HG02840 (cell line): ENCODE measurements around the gene PHETA1.
"Not testable (repeated sequence)": the region's sequence is repeated elsewhere in the genome, so short reads cannot be mapped to it uniquely, and the experiment has no call there.

Experiments
- ATAC-seq: cut with Tn5 transposase; IDR thresholded peaks from one replicate; pipeline ENCODE4 v1.9.1; 2021; ENCODE audit warnings: mild to moderate bottlenecking, moderate library complexity, moderate number of reproducible peaks; ENCODE audit not compliant: unreplicated experiment, low FRiP score

The PHETA1 gene

GRCh38 chr12:111377440-111377839 lies 8.5 kb upstream of the PHETA1 start:
- ATAC-seq: no peak

DNA sequence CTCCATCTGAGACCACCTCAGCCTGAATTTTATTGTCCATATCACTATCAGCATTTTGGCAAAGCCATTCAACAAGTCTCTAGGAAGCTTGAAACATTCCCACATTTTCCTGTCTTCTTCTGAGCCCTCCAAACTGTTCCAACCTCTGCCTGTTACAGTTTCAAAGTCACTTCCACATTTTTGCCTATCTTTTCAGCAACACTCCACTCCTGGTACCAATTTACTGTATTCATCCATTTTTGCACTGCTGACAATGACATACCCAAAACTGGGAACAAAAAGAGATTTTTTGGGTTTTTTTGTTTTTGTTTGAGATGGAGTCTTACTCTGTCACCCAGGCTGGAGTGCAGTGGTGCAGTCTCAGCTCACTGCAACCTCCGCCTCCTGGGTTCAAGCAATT lies 4.3 kb upstream of the PHETA1 start:
- ATAC-seq: not testable (repeated sequence)

- no peak for ATAC-seq
Observed at GRCh38 chr12:111369496-111370220, 763 bp upstream of the PHETA1 start.

DNA sequence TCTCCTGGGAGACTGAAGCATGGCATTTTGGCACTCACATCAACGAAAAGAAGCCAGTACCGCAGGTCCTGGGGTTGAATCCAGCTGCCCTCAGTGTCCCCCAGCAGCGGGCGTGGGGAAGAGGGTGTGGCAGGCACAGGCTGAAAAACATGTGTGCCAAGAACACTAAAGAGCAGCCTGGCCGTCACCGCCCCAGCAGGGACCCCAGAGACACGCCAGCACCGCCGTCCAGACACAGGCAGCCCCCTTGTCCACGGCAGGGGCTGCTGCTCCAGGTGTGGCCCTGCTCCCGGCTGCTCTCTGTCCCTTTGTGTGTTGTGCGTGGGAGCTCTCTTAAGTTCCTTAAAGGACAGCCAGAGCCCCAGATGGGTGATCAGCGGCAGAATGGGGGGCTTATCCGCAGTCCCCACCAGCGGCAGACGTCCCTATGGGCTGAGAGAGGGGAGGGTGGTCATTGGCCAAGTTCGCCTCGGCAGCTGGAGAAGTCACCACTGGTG lies 556 bp downstream of the PHETA1 start:
- no peak for ATAC-seq

DNA sequence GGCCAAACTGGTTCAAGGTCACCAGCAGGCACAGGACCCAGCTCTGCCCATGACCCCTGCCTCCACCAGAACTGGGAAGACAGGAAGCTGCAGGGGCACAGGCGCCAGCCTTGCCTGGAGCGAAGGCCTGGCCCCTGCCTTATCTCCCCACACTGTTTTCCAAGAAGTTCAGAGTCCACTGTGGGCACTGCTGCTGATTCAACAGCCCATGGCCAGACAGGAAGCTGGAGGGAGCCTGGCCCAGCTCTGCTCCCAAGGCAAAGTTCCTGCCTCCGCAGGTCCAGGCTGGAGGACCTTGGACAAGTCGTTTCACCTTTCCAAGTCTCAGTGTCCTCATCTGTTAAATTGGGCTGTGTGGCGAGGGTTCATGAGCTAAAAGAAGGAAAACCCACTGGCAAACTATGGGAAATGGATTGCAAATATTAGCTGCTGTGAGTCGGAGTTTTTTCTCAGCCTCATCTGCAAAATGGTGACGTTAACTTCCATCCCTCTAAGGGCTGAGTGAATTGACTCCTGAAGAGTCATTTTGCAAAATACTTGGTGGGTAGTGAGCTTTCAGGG lies 1.2 kb downstream of the PHETA1 start:
- ATAC-seq: no peak

DNA sequence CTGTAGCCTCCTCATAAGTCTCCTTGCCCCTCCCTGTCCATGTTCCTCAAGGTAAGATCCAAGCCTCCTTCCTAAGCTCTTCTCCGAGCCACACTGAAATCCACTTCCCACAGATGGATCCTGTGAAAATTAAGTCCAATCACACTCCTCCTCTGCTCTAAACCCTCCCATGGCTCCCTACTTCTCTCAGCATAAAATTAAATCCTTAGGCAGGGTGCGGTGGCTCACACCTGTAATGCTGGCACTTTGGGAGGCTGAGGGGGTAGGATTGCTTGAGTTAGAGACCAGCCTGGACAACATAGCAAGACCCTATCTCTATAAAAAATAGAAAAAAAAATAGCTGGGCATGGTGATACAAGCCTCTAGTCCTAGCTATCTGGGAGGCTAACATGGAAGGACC lies 2.3 kb downstream of the PHETA1 start:
- no peak for ATAC-seq

GRCh38 chr12:111366075-111366474 lies 2.8 kb downstream of the PHETA1 start:
- ATAC-seq: no peak

DNA sequence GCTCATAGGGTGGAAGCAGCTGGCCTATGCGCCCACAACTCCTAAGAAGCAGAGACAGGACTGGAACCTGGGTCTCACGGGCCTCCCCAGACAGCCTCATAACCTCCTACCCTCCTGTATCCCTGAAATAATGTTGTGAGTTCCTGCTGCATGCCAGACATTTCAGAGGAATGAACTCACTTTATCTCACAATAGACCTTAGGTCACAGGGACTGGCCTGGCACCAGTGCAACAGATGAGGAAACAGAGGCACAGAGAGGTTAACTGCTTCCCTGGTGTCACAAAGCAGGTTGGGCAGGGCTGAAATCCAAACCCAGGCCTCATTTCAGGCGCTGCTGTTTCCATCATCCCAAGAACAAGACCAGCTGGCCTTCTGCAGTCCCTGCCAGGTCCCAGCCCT lies 5.3 kb downstream of the PHETA1 start:
- ATAC-seq: no peak

GRCh38 chr12:111362687-111363475 lies 6.0 kb downstream of the PHETA1 start:
- no peak for ATAC-seq

- ATAC-seq: no peak
Observed at GRCh38 chr12:111361717-111362576, 6.9 kb downstream of the PHETA1 start.

GRCh38 chr12:111361073-111361716 lies 7.7 kb downstream of the PHETA1 start:
- ATAC-seq: no peak

DNA sequence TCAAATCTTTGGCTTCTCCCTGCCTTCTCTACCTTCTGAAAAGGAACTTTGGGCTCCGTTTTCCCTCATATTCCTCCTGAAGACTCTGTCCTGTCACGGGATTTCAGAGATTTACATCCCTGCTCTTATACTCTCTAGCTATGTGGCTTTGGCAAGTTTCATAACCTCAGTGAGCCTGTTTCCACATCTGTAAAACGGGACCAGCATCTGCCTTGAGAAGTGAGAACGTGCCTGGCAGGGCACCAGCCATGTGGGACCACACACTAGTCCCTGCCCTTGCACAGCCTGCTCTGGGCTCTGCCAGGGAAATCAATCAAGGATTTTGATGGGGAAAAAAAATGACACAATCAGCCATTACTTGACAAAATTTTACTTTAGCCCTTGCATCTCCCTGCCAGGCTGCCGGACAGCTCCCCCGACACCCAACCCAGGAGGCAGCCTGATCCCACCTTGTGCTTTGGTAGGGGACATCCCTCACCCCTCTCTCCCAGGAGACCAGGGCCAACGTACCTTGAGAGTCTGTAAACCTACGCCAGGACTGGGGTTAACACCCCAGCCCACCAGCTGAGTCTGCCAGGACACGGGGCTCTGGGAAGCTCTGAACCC lies 8.5 kb downstream of the PHETA1 start:
- no peak for ATAC-seq

GRCh38 chr12:111359914-111360276 lies 9.0 kb downstream of the PHETA1 start:
- no peak for ATAC-seq

GRCh38 chr12:111359231-111359913 lies 9.5 kb downstream of the PHETA1 start:
- no peak for ATAC-seq

DNA sequence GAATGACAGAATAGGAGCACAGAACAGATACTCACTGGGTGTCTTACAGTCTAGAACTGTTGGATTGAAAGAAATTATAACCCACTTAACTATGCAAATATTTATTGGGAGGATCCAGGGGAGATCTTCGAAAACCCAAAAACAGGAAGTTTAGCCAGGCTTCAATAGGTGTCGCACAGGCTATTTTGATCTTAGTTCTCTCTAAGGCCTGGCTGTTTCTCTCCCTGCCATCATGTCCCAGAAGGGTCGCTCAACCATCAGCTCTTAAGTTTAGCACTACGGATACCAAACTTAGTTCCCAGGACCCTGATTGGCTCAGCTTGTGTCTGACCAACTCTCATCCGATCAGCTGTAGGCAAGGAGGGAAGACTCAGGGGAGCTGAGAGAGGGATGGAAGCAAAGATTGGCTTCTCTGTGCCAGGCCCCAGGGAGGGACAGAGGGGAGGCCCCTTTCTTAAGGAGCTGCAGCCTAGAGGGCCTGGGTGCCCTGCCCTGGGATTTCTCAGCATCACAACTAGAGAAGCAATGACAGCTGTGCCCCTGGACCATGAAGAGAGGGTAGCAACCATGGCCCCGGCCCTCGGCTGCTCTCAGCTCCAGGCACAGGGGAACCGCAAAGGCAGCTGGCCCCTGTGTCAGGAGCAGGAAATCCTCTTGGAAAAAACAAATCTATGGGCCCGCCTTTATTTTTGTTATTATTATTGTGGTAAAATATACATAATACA lies 13.5 kb downstream of the PHETA1 start:
- no peak for ATAC-seq

DNA sequence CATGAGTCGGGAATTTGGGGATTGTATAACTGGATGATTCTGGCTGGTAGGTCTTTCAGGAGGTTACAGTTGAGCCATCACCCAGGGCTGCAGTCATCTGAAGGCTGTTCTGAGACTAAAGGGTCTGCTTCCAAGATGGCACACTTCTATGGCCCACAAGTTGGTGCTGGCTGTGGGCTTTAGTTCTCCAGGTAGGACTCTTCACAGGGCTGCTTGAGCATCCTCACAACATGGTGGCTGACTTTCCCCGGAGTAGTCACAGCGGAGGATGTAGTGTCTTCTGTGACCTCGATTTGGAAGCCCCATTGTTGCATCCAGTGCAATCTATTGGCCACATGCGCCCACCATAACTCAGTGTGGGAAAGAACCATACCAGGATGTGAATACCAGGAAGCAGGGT lies 14.4 kb downstream of the PHETA1 start:
- ATAC-seq: no peak

DNA sequence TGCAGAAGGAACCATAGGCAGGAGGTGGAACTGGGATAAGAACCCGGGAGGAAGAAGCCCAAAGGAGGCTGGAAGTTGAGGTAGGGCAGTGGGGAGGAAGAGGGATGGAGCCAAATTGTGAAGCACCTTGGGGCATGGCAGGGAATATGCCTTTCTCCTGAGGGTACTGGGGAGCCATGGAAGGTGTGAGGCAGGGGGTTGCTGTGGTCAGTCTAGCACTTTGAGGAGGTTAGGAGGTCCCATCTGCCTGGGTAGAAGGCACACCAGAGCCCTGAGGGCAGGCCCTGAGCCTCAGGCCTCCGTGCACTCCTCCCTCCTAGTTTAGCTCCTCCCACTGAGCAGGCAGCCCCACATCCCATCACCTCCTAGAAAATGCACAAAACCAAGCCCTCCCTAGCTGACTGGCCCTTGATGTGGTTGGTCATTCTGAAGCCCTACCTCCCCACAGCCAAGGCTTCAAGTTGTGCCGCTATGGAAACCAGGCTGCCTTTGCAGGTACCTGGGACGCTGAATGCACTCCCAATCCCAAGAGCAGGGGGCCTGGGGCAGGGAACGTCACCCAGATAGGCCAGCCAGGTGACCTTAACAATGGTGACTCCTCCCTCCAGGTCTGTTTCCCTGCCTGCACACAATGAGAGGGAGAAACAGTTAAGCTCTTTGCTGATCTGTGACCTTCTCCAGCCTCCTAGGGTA lies 15.1 kb downstream of the PHETA1 start:
- no peak for ATAC-seq

- ATAC-seq: no peak
Observed at GRCh38 chr12:111353026-111353425, 15.9 kb downstream of the PHETA1 start.
